Sciatic nerve (tissue), 2 donors: ENCODE measurements around the gene C9orf78. TPM values are rescaled to one million over a fixed set of nuclear protein-coding genes. Genes with fewer than 3 reads are reported as not detected.

Experiments used
- ATAC-seq: fragments of 200-7000 bp; cut with Tn5 transposase; one replicate; pipeline ENCODE4 v1.9.1; 2020; ENCODE audit warnings: mild to moderate bottlenecking, moderate library complexity
- DNase-seq: peaks from one replicate; pipeline ENCODE4 v3.0.0-alpha.2; 2020; ENCODE audit warnings: low spot score
- intact Hi-C: fragments of 100-400 bp; cut with DNase I; formaldehyde crosslinking; loops from one replicate; pipeline ENCODE4 v1.14.2; 2022
- total RNA-seq: library from RNA; stranded (reverse); fragmentation: NEBNext Ultra II Directional; extraction: Animal tissue kit (Norgen Biotek cat#: 25700); gene quantifications from one replicate; pipeline ENCODE4 v1.2.1, GENCODE V29; 2021
- donor health status: DM: no; HTN: no; CAD: no.
- donor health status: DM: no; HTN: no; CAD: no.

Gene C9orf78
- total RNA-seq = 38.6 TPM

- intact Hi-C loops = no loop called here
- ATAC-seq (peak; percentile 99), DNase-seq (peak; percentile 98)
Observed at GRCh38 chr9:129835128-129835859, at the start of gene C9orf78, which contains the start of gene USP20. Gene C9orf78 (minus strand): TSS chr9:129835275. CDS start chr9:129835221, 54 bp downstream. Gene USP20 (plus strand): TSS chr9:129835458. CDS start chr9:129852556, 17,098 bp downstream.

- DNase-seq (peak; percentile 92), ATAC-seq (peak; percentile 86)
- intact Hi-C loops = loop anchor here (5.0 to 10.0 kb wide), 3 partner anchors 170 to 350 kb away; partner anchors contain the start of gene GPR107
Observed at GRCh38 chr9:129884220-129885017, 49.3 kb upstream of the C9orf78 start.

- no peak for ATAC-seq
- no peak for DNase-seq
- intact Hi-C loops = loop anchor here (5.0 to 10.0 kb wide), 3 partner anchors 173 to 353 kb away; partner anchors contain the start of gene GPR107
Observed at GRCh38 chr9:129881547-129882324, 46.7 kb upstream of the C9orf78 start.

GRCh38 chr9:129880654-129881546, 45.8 kb upstream of the C9orf78 start:
- DNase-seq = no peak
- intact Hi-C loops = loop anchor here (5.0 to 10.0 kb wide), 3 partner anchors 174 to 354 kb away; partner anchors contain the start of gene GPR107
- no peak for ATAC-seq

- ATAC-seq = no peak
- intact Hi-C loops = loop anchor here (5.0 to 10.0 kb wide), 3 partner anchors 175 to 355 kb away; partner anchors contain the start of gene GPR107
- DNase-seq = no peak
Observed at GRCh38 chr9:129879991-129880653, 45.0 kb upstream of the C9orf78 start.

GRCh38 chr9:129879103-129879699, 44.1 kb upstream of the C9orf78 start:
- DNase-seq (no peak), ATAC-seq (no peak)
- intact Hi-C loops = no loop called here

- ATAC-seq (no peak), DNase-seq (no peak)
- intact Hi-C loops = no loop called here
Observed at GRCh38 chr9:129878291-129878690, 43.2 kb upstream of the C9orf78 start.

GRCh38 chr9:129876815-129877214, 41.7 kb upstream of the C9orf78 start:
- ATAC-seq (no peak), DNase-seq (no peak)
- intact Hi-C loops = no loop called here

- ATAC-seq (no peak), DNase-seq (no peak)
- intact Hi-C loops = no loop called here
Observed at GRCh38 chr9:129875687-129876395, 40.8 kb upstream of the C9orf78 start.

- DNase-seq (no peak), ATAC-seq (no peak)
- intact Hi-C loops = no loop called here
Observed at GRCh38 chr9:129875181-129875611, 40.1 kb upstream of the C9orf78 start.

GRCh38 chr9:129874261-129875101, 39.4 kb upstream of the C9orf78 start:
- DNase-seq (no peak), ATAC-seq (no peak)
- intact Hi-C loops = no loop called here

- intact Hi-C loops = no loop called here
- no peak for DNase-seq
Observed at GRCh38 chr9:129873563-129874190, 38.6 kb upstream of the C9orf78 start.

GRCh38 chr9:129871046-129871445, 36.0 kb upstream of the C9orf78 start:
- no peak for DNase-seq
- intact Hi-C loops = no loop called here
- no peak for ATAC-seq

More at GRCh38 chr9:129873563-129874190, 38.6 kb upstream of the C9orf78 start:
- ATAC-seq = no peak

- intact Hi-C loops = no loop called here
- ATAC-seq (no peak), DNase-seq (no peak)
Observed at GRCh38 chr9:129869585-129870501, 34.8 kb upstream of the C9orf78 start.
